22Rv1 (cell line): ENCODE measurements around the gene NBAS.

Experiments used
- H3K27ac ChIP-seq: fragments of 450-650 bp; 2 replicates; pipeline ENCODE4 v1.5.1; 2017
- CTCF ChIP-seq: fragments of 450-650 bp; IDR thresholded peaks from 2 replicates; pipeline ENCODE4 v1.5.1; 2017; ENCODE audit warnings: mild to moderate bottlenecking
- ZFX ChIP-seq: fragments of 450-650 bp; IDR thresholded peaks from 2 replicates; pipeline ENCODE4 v1.6.1; 2017; ENCODE audit warnings: antibody characterized with exemption, borderline replicate concordance

NBAS gene

GRCh38 chr2:15287447-15288184 lies 273.5 kb downstream of the NBAS start:
- no peak for TF ChIP-seq CTCF
- no peak for TF ChIP-seq ZFX
- no peak overlapping the region for H3K27ac ChIP-seq

DNA sequence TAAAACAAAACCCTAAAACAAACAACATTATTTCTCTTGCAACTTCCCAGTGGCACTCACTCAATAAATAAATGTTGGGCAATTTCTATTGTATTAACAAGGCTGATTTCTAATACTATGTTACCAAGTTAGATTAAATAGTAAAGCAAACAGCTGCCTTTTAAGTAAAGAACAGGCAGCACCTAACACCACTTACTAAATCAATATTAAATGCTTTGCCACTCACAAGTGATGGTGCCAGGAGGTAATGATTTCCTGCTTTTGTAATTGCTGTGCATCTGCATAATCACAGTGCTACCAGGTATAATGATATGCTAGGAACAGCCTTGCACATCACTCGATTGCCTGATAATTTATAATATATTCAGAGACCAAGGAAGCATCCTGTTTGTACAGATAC lies 276.5 kb downstream of the NBAS start:
- no peak overlapping the region for H3K27ac ChIP-seq
- no peak for TF ChIP-seq CTCF
- no peak for TF ChIP-seq ZFX

- no peak overlapping the region for H3K27ac ChIP-seq
- TF ChIP-seq CTCF (no peak), ZFX (no peak)
Observed at GRCh38 chr2:15281681-15282080, 279.5 kb downstream of the NBAS start.

- H3K27ac ChIP-seq, result no peak overlapping the region
- TF ChIP-seq CTCF (no peak), ZFX (no peak)
Observed at GRCh38 chr2:15279201-15279876, 281.8 kb downstream of the NBAS start.

DNA sequence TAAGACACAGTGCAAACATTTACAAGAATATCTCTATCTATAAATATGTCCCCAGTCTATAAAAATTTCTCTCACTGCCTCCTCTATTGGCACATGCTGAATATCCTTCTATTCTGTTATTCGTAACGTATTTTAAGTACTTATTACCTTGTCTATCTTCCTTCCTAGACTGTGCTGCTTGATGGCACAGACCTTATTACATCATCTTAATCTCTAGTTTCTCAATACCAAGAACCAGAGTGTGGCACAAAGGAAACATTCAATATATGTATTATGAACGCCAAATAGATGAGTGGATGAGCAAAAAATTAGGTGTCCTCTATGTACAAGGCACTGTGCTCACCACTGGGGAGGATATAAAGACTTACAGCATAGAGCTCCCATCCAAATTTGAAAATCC lies 282.8 kb downstream of the NBAS start:
- TF ChIP-seq CTCF (no peak), ZFX (no peak)

GRCh38 chr2:15275346-15275745 lies 285.8 kb downstream of the NBAS start:
- TF ChIP-seq ZFX (no peak), CTCF (no peak)
- no peak overlapping the region for H3K27ac ChIP-seq

More for the DNA sequence above, 282.8 kb downstream of the NBAS start:
- no peak overlapping the region for H3K27ac ChIP-seq

DNA sequence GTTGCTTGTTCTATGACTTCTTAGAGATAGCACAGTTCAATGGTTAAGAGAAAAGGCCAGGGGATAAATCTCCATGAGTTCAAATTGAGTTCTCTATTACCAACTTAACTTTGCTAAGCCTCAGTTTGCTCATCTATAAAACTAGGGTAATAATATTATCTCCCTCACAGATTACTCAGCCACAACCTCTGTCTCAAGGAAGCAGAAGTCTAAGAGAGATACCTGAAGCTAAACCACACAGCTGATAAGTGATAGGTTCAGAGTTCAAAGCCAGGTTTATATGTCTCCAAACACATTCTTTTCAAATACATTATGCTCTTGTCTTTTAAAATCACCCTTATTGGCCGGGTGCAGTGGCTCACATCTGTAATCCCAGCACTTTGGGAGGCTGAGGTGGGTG lies 287.7 kb downstream of the NBAS start:
- no peak overlapping the region for H3K27ac ChIP-seq
- TF ChIP-seq ZFX, result no peak
- TF ChIP-seq CTCF, result no peak
